ENCODE measurements around the gene GALNT14.

DNA sequence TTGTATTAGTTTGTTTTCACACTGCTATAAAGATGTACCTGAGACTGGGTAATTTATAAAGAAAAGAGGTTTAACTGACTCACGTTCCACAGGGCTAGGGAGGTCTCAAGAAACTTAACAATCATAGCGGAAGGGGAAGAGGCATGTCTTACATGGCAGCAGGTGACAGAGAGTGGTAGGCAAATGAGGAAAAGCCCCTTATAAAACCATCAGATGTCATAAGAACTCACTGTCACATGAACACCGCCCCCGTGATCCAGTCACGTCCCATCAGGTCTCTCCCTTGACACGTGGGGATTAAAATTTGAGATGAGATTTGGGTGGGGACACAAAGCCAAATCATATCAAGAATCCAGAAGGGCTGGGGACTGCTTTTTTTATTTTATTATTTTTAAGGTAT, 120.0 kb downstream of the GALNT14 start:
- TF ChIP-seq SNAPC4 (CRISPR knock-in tag; IDR thresholded peaks at IDR 0.05) (no peak), SP140L (CRISPR knock-in tag; IDR thresholded peaks at IDR 0.05; ENCODE audit: borderline replicate concordance) (no peak), FOXM1 (CRISPR knock-in tag; IDR thresholded peaks at IDR 0.05) (no peak), JUND (CRISPR knock-in tag; IDR thresholded peaks at IDR 0.05) (no peak), RXRA (CRISPR knock-in tag; IDR thresholded peaks at IDR 0.05) (no peak), FOXJ3 (CRISPR knock-in tag; IDR thresholded peaks at IDR 0.05; ENCODE audit: borderline replicate concordance) (no peak), ZNF17 (CRISPR knock-in tag; IDR thresholded peaks at IDR 0.05) (no peak), BRCA1 (CRISPR knock-in tag; IDR thresholded peaks at IDR 0.05) (no peak), RNF2 (conservative IDR thresholded peaks at IDR 0.05; ENCODE audit: low read depth) (no peak)
- TF ChIP-seq, protein P1, sequence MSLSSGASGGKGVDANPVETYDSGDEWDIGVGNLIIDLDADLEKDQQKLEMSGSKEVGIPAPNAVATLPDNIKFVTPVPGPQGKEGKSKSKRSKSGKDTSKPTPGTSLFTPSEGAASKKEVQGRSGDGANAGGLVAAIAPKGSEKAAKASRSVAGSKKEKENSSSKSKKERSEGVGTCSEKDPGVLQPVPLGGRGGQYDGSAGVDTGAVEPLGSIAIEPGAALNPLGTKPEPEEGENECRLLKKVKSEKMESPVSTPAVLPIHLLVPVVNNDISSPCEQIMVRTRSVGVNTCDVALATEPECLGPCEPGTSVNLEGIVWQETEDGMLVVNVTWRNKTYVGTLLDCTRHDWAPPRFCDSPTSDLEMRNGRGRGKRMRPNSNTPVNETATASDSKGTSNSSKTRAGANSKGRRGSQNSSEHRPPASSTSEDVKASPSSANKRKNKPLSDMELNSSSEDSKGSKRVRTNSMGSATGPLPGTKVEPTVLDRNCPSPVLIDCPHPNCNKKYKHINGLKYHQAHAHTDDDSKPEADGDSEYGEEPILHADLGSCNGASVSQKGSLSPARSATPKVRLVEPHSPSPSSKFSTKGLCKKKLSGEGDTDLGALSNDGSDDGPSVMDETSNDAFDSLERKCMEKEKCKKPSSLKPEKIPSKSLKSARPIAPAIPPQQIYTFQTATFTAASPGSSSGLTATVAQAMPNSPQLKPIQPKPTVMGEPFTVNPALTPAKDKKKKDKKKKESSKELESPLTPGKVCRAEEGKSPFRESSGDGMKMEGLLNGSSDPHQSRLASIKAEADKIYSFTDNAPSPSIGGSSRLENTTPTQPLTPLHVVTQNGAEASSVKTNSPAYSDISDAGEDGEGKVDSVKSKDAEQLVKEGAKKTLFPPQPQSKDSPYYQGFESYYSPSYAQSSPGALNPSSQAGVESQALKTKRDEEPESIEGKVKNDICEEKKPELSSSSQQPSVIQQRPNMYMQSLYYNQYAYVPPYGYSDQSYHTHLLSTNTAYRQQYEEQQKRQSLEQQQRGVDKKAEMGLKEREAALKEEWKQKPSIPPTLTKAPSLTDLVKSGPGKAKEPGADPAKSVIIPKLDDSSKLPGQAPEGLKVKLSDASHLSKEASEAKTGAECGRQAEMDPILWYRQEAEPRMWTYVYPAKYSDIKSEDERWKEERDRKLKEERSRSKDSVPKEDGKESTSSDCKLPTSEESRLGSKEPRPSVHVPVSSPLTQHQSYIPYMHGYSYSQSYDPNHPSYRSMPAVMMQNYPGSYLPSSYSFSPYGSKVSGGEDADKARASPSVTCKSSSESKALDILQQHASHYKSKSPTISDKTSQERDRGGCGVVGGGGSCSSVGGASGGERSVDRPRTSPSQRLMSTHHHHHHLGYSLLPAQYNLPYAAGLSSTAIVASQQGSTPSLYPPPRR (CRISPR knock-in tag; IDR thresholded peaks at IDR 0.05; ENCODE audit: borderline replicate concordance), result no peak
- TF ChIP-seq, protein P2, sequence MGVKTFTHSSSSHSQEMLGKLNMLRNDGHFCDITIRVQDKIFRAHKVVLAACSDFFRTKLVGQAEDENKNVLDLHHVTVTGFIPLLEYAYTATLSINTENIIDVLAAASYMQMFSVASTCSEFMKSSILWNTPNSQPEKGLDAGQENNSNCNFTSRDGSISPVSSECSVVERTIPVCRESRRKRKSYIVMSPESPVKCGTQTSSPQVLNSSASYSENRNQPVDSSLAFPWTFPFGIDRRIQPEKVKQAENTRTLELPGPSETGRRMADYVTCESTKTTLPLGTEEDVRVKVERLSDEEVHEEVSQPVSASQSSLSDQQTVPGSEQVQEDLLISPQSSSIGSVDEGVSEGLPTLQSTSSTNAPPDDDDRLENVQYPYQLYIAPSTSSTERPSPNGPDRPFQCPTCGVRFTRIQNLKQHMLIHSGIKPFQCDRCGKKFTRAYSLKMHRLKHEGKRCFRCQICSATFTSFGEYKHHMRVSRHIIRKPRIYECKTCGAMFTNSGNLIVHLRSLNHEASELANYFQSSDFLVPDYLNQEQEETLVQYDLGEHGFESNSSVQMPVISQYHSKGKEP (CRISPR knock-in tag; IDR thresholded peaks at IDR 0.05), result no peak
